ENCODE measurements around the gene ZCCHC2.

DNA sequence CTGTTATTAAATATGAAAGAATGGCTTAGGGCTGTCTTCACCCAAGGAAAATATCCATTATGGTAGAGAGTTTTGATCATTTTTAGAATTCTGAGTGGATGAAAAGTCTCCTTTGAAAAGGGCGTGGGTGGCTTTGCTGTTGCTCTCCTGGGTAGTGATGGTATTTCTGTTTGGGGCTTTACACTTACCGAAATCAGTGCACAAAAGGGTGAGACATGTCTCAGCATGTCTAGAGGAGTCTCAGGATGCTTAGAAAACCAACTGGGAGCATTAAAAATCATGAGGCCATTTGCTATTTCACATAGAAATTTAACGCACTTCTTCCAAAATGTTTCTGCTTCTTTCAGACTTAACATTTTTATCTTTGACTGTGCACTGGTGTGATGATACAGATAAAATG is 49.6 kb downstream of the ZCCHC2 start:
- TF ChIP-seq, protein P1, sequence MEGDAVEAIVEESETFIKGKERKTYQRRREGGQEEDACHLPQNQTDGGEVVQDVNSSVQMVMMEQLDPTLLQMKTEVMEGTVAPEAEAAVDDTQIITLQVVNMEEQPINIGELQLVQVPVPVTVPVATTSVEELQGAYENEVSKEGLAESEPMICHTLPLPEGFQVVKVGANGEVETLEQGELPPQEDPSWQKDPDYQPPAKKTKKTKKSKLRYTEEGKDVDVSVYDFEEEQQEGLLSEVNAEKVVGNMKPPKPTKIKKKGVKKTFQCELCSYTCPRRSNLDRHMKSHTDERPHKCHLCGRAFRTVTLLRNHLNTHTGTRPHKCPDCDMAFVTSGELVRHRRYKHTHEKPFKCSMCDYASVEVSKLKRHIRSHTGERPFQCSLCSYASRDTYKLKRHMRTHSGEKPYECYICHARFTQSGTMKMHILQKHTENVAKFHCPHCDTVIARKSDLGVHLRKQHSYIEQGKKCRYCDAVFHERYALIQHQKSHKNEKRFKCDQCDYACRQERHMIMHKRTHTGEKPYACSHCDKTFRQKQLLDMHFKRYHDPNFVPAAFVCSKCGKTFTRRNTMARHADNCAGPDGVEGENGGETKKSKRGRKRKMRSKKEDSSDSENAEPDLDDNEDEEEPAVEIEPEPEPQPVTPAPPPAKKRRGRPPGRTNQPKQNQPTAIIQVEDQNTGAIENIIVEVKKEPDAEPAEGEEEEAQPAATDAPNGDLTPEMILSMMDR (IDR thresholded peaks at IDR 0.05 in 8 of 11, conservative IDR thresholded peaks at IDR 0.05 in 3 of 11), result no peak
- TF ChIP-seq POLR2AphosphoS5 (IDR thresholded peaks at IDR 0.05), result no peak
